Urinary bladder (tissue), 4 donors: ENCODE results near the gene PRR30. TPM values are rescaled to one million over a fixed set of nuclear protein-coding genes. Genes with fewer than 3 reads are reported as not detected.
"Not testable (repeated sequence)": the region's sequence is repeated elsewhere in the genome, so short reads cannot be mapped to it uniquely, and the experiment has no call there.

Source experiments
- DNase-seq: peaks from one replicate; pipeline ENCODE4 v3.0.0-alpha.2; 2015; ENCODE audit errors: extremely low spot score
- H3K27ac ChIP-seq: one replicate; pipeline ENCODE4 v1.5.1; 2013; ENCODE audit warnings: low read depth, mild to moderate bottlenecking, moderate library complexity
- H3K36me3 ChIP-seq: one replicate; pipeline ENCODE4 v1.6.1; 2013; ENCODE audit warnings: mild to moderate bottlenecking, moderate library complexity; ENCODE audit not compliant: insufficient read depth
- H3K4me1 ChIP-seq: one replicate; pipeline ENCODE4 v1.6.1; 2013; ENCODE audit warnings: mild to moderate bottlenecking, moderate library complexity; ENCODE audit not compliant: insufficient read depth
- H3K4me3 ChIP-seq: one replicate; pipeline ENCODE4 v1.5.1; 2013; ENCODE audit warnings: low read depth, low read length
- WGBS: extraction: QIAGEN DNeasy Blood & Tissue Kit; methylation state at CpG from one replicate; pipeline ENCODE4 v1.1.7; 2013; 5-methylcytosine and 5-hydroxymethylcytosine counted together
- polyA plus RNA-seq: library from polyadenylated mRNA; stranded (reverse); fragments of 200-250 nt; gene quantifications from one replicate; pipeline ENCODE4 v1.2.3, GENCODE V29; 2013
- total RNA-seq: library from RNA; depleted of rRNA; stranded (reverse); fragments of >200 nt; gene quantifications from one replicate; pipeline ENCODE4 v1.2.3, GENCODE V29; 2014
- donor health status: healthy with polysubstance abuse.
- donor health status: healthy.

PRR30 gene
- total and polyA plus RNA-seq, 2 donors: not detected

DNA sequence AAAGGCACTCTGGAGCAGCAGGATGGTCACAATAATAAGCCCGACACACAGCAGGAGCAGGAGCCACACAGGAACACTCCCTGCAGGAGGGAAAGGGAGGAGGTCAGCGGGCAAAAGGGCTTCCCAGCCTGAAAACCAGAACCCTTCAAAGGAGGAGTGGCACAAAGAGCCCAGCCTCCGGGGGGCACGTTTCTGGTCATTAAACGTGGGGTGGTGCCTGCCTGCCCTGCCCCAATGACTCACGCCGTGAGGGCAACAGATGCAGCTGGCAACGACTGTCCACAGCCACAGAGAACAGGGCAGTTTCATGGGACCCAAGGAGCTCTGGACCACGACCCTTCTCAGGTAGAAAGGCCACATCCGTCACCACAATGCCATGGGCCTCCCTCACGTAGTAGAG is 7.8 kb downstream of the PRR30 start:
- Histone ChIP-seq H3K4me3 (no peak overlapping the region), H3K4me1 (no peaks in the 10 kb centered on the region), H3K27ac (no peak overlapping the region), H3K36me3 (peaks cover 5% of the 10 kb centered on the region)
- 89% methylated on average over 11 of the region's 11 CpGs for WGBS
- DNase-seq: no peak

DNA sequence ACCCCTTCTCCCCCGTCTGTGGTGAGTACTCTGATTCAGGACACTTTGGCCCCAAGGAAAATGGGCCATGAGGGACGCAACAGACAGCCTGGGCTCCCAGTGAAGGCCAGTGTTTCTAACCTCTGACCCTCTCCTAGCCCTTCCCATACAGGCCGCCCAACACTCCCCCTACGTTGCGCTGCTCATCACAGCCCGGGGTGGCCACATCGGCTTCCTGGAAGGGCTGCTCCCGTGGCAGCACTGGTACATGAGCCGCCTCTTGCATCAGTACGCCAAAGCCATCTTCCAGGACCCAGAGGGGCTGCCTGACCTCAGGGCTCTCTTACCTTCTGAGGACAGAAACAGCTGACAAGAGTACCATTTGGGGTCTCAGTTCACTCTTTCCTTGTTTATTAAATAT is 8.8 kb downstream of the PRR30 start:
- 89% methylated on average over 10 of the region's 10 CpGs for WGBS
- H3K4me1 ChIP-seq: no peaks in the 10 kb centered on the region
- DNase-seq: no peak
- H3K27ac ChIP-seq: no peak overlapping the region
- peaks cover 5% of the 10 kb centered on the region for H3K36me3 ChIP-seq
- no peak overlapping the region for H3K4me3 ChIP-seq

DNA sequence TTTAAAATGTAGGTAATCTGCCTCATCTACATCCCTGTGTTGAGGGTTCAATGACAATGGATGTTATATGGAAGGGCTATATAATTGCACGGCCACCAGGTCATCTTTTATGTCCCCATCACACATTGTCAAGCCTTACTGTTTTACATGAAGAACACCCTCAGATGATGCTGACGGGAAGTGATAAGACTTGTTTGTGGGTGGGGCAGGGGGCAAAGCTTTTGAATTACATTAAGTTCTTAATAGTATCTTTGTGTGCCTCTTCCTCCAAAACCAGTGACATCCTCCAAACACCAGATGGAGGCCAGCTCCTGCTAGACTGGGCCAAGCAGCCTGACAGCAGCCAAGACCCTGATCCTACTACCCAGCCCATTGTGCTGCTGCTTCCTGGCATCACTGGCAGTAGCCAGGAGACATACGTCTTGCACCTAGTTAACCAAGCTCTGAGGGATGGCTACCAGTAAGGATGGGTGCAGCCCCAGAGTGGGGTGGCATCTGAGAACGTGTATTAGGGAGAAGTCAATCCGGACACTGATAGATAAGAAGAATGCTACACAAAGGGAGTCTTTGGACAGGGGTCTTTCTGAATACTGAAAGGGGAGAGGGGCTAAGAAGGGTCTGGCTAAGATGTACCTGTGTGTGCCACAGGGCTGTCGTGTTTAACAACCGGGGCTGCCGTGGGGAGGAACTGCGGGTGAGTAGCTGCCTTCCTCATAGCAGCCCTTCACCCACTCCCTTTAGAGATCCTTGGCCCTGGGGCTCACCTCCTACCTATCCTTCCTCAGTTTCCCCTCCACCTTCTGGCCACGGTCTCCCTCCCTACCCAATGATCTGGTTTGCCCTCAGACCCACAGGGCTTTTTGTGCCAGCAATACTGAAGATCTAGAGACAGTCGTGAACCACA is 10.3 kb downstream of the PRR30 start:
- Histone ChIP-seq H3K4me3 (no peak overlapping the region), H3K36me3 (peaks cover 5% of the 10 kb centered on the region), H3K4me1 (no peaks in the 10 kb centered on the region), H3K27ac (no peak overlapping the region)
- 75% methylated on average over 11 of the region's 11 CpGs for WGBS
- no peak for DNase-seq

DNA sequence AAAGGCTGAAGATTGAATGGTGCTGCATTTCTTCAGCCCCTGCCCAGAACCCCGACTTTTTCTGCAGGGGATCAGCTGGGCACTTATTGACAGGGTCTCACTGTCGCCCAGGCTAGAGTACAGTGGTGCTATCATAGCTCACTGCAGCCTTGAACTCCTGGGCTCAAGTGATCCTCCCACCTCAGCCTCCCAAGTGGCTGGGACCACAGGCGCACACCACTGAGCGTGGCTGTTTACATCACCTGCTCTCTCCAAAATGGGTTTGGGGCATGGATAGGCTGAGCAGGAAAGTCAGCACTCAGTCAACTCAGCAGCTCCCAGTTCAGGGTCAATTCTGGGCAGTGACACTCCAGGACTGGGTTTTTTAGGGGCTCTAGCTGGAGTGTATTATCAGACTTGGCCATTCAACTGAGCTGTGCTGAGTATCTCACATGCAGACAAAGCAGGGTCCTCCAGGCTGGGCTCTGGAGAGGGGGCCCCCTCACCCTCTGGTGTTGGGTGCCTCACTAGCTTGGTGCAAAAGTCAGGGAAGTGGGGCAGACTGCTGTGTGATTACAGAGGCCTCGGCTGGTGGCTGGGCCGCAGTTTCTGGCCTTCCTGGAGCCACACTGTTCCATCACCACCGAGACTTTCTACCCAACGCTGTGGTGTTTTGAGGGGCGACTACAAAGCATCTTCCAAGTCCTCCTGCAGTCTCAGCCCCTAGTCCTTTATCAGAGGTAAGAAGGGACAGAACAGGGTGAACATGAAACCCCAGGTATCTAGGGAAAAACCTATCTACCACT is 11.1 kb downstream of the PRR30 start:
- Histone ChIP-seq H3K4me1 (no peaks in the 10 kb centered on the region), H3K36me3 (peaks cover 5% of the 10 kb centered on the region), H3K4me3 (no peak overlapping the region), H3K27ac (no peak overlapping the region)
- no peak for DNase-seq
- 86% methylated on average over 9 of the region's 9 CpGs for WGBS

DNA sequence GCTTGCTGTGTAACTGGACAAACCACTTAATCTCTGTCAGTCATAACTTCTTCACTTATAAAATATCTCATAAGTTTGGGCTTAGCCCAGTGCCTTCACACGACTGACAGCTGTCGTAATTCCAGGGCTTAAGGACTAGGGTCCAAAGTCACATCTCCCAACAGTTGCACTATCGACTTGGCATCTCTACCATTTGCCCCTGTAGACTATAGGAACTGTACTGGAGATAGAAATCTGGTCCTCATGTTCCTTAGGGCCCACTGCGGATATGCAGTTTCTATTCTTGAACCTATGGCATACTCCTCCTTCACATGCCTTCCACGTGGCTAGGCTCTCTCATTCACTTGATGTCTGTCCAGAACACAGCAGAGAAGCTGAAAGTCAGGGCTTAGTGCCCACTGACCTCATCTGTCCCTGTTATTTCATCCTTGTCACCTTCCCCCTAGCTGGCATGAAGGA is 12.9 kb downstream of the PRR30 start:
- WGBS: 61% methylated on average over 5 of the region's 5 CpGs
- H3K4me3 ChIP-seq: no peak overlapping the region

DNA sequence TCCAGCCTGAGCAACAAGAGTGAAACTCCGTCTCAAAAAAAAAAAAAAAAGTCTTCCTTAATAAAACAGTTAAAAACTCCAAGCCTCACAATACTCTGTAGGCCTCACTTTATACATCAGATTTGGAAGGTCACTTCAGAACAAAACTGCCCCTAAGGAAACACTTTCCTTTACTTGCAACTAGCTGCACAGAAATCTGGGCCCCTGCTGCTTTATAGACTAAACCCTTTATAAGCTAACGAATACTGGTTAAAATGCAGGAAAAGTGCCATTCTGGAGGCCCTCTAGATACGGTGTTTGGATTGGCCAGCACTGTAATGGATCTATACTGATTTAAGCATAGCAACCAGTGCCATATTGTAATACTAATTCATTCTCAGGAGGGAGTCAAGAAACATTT is 14.1 kb downstream of the PRR30 start:
- no peak overlapping the region for H3K27ac ChIP-seq
- WGBS: 85% methylated on average over 3 of the region's 3 CpGs

More for the DNA sequence above, 12.9 kb downstream of the PRR30 start:
- DNase-seq: no peak
- no peak overlapping the region for H3K27ac ChIP-seq
- H3K4me1 ChIP-seq: no peaks in the 10 kb centered on the region
- H3K36me3 ChIP-seq: peaks cover 5% of the 10 kb centered on the region

DNA sequence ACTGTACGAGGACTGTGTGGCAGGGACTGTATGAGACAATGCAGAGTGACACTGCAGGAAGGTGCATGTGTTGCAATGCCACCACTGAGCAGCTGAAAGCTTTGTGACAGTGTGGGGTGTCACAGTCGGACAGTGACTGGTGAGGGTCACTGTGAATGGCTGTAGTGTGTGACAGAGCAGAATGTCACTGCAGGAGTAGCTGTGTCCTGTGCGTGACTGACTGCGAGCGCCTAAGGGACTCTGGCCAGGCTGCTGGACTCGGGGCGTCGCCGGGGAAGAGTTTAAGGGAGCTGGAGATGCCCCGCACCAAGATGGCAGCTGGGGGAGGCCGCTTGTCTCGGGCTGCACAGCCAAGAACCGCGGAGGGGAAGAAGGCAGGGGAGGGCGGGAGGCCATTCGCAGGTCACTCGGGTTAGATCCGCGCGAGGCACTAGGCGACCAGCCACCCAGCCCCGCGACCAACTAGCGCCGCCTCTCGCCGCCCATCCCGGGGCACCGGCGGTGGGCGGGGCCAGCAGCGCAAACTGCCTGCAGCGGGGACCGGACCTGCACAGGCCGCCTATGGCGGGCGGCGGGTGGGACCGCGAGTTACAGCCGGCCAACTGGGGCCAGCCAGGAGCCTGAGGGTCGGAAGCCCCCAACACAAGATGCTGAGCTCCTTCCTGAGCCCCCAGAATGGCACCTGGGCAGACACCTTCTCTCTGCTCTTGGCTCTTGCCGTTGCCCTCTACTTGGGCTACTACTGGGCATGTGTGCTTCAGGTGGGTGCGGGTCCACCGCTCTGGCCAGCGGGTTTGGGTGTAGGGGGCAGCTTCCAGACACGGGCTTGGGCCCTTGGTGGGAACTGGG is 15.7 kb downstream of the PRR30 start, which contains the start of gene ABHD1:
ABHD1 (plus strand) TSS at position 514 of the 849 bp plus-strand sequence; CDS start at position 648, 134 bp downstream.
- H3K4me1 ChIP-seq: no peaks in the 10 kb centered on the region
- WGBS: 7% methylated on average over 47 of the region's 47 CpGs
- H3K36me3 ChIP-seq: no peaks in the 10 kb centered on the region
- no peak for DNase-seq
- H3K4me3 ChIP-seq: peak within 1 kb of the TSS; percentile 48
- H3K27ac ChIP-seq: peak within 1 kb of the TSS; percentile 3

More for the DNA sequence above, 14.1 kb downstream of the PRR30 start:
- no peaks in the 10 kb centered on the region for H3K4me1 ChIP-seq
- H3K36me3 ChIP-seq: peaks cover under 1% of the 10 kb centered on the region
- H3K4me3 ChIP-seq: no peak overlapping the region
- DNase-seq: no peak

DNA sequence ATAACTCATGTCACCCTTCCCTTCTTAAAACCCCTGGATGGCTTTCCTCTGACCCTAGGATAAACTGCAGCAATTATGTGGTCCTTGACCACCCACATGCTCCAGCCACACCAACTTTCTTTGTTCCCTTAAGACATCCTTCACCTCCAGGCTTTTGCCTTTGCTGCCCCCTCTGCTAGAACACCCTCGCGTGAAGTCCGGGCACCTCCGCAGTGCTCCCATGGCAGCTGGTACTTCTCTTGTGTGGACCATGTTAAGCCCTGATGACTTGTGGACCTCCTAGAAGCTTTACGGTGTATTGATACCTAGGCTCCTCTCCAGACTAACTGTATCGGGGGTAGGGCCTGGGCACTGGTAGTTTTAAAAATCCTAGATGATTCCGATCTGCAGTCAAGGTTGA is 16.4 kb downstream of the PRR30 start:
- Histone ChIP-seq H3K36me3 (no peaks in the 10 kb centered on the region), H3K4me1 (no peaks in the 10 kb centered on the region), H3K27ac (no peak overlapping the region), H3K4me3 (no peak overlapping the region)
- no peak for DNase-seq
- WGBS: 84% methylated on average over 7 of the region's 7 CpGs

DNA sequence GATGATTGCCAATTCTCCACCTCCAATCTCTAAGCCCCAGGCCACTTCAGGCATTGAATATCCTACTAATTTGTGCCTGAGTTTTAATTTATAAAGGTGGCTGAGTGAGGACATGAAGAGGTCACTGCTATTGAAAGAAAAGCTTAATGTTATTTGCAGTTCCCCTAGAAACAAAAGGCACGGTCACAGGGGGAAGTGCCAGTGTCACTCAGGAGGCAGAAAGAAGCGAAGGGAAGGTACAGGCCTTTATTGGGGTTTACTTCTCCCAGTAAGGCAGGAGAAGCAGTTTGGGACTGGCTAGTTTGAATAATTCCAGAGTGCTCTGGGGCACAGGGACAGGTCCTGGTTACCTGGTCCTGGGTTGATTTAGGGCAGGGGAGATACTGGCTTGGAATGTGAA is 17.3 kb downstream of the PRR30 start:
- no peak overlapping the region for H3K27ac ChIP-seq
- 75% methylated on average over 2 of the region's 2 CpGs for WGBS
- H3K36me3 ChIP-seq: no peaks in the 10 kb centered on the region
- DNase-seq: no peak
- no peak overlapping the region for H3K4me3 ChIP-seq
- no peaks in the 10 kb centered on the region for H3K4me1 ChIP-seq

DNA sequence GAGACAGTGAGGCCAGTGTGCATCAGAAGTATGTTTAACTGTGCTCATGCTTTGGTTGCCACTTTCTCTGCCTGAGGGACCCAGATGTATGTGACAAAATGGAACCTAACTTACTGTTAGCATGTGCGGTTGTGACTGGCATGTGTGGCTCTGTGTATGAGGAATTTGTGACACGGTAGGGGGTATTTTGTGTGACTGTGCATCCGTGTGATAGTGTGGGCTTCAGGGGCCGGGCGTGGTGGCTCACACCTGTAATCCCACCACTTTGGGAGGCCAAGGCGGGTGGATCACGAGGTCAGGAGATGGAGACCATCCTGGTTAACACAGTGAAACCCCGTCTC is 19.9 kb downstream of the PRR30 start:
- not testable (repeated sequence) for H3K4me3 ChIP-seq, H3K27ac ChIP-seq, DNase-seq, H3K36me3 ChIP-seq, H3K4me1 ChIP-seq
- WGBS: 83% methylated on average over 8 of the region's 8 CpGs

DNA sequence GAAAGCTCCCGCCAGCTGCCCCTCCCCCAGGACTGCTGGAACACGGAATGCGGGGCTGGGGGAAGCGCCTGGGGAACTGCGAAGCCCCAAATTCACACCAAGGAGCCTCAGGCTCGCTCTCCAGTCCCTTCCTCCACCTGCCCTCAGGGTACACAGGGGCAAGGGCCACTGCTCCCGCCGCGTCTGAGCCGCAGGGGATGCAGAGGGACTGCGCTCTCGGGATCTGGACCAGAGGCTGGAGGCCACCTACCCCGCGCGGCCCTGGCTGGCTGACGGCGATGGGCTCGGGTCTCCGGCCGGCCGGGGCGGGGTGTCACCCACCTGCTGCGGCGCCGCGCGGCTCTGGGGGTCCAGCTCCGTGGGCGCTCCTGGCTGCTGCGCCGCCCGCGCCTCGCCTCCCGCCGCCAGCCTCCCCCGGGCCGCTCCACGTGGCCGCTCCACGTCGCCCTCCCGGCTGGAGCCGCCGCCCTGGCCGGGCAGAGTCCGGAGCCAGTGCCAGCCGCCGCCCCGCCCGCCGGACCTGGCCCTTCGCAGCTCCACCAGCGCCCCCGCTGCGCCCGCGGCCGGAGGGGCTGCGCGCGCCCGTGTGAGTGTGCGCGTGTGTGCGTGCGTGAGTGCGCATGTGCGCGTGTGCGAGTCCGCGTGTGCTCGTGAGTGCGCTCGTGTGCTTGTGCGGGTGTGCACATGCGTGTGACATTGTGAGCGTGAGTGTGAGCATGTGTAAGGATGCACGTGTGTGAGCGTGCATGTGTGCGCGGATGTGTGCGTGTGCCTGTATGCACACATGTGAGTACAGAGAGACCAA is 20.5 kb downstream of the PRR30 start, which contains the start of gene CGREF1:
CGREF1 (minus strand) TSS at position 604 of the 805 bp plus-strand sequence. CDS start 14,762 bp downstream, outside the sequence.
- Histone ChIP-seq H3K4me1 (no peaks in the 10 kb centered on the region), H3K27ac (no peak within 1 kb of the TSS), H3K4me3 (peak within 1 kb of the TSS; percentile 40), H3K36me3 (no peaks in the 10 kb centered on the region)
- WGBS: 4% methylated on average over 84 of the region's 84 CpGs
- no peak for DNase-seq

DNA sequence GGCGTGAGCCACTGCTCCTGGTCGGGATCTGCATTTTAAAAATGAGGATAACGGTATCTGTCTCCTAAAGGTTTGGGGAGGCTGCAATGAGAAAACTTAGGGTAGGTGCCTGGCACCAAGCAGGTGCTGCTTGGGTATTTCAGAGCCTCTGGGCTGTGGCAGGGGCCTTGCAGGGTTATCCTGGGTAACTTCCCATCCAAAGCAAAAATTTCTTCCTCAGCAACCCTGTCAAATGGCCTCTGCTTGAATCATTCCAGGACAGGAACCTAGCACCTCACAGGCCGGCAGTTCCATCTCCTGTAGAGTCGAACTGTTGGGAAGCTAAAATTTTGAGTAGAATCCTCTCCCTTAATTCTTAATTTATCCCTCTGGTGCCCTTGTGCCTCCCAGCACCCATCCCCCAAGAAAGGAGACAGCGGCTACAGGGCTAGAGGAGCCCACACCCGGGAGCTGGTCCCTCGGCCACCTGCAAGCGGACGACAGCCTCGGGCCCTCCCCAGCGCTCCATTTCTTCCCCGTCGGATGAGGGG is 21.1 kb downstream of the PRR30 start:
- Histone ChIP-seq H3K36me3 (no peaks in the 10 kb centered on the region), H3K27ac (no peak overlapping the region), H3K4me1 (no peaks in the 10 kb centered on the region), H3K4me3 (peak overlapping the region; percentile 40)
- no peak for DNase-seq
- WGBS: 23% methylated on average over 14 of the region's 14 CpGs
